ENCODE results near the gene RNF41.
A peak's percentile ranks its signal among the peaks of the same experiment; 100 is the strongest.

The RNF41 gene

GRCh38 chr12:56257491-56258067 is 35.9 kb upstream of the RNF41 start:
- POLR2A ChIA-PET = interaction anchor here (0.6 to 3.3 kb wide), 9 partner anchors 10 to 228 kb away, joined by 3 to 19 read pairs (median 5); partner anchors contain the start of genes COQ10A and RNF41
- CTCF ChIA-PET = interaction anchor here (0.6 to 9.8 kb wide), 41 partner anchors 10 to 211 kb away, joined by 3 to 87 read pairs (median 5); partner anchors contain the start of genes COQ10A, ESYT1, RNF41 and SLC39A5
- TF ChIP-seq, protein P1, sequence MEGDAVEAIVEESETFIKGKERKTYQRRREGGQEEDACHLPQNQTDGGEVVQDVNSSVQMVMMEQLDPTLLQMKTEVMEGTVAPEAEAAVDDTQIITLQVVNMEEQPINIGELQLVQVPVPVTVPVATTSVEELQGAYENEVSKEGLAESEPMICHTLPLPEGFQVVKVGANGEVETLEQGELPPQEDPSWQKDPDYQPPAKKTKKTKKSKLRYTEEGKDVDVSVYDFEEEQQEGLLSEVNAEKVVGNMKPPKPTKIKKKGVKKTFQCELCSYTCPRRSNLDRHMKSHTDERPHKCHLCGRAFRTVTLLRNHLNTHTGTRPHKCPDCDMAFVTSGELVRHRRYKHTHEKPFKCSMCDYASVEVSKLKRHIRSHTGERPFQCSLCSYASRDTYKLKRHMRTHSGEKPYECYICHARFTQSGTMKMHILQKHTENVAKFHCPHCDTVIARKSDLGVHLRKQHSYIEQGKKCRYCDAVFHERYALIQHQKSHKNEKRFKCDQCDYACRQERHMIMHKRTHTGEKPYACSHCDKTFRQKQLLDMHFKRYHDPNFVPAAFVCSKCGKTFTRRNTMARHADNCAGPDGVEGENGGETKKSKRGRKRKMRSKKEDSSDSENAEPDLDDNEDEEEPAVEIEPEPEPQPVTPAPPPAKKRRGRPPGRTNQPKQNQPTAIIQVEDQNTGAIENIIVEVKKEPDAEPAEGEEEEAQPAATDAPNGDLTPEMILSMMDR (IDR thresholded peaks at IDR 0.05; ENCODE audit: insufficient read depth, low read length, missing control alignments) = no peak
- no peak for DNase-seq (ENCODE audit: low read depth, low spot score)
- peak overlapping the region; percentile 80 for H3K4me3 ChIP-seq (ENCODE audit: low read depth, low read length)

GRCh38 chr12:56257071-56257470 is 35.3 kb upstream of the RNF41 start:
- TF ChIP-seq, protein P1 (IDR thresholded peaks at IDR 0.05; ENCODE audit: insufficient read depth, low read length, missing control alignments) = no peak
- DNase-seq (ENCODE audit: low read depth, low spot score) = no peak
- ChIA-PET POLR2A (interaction anchor here (1.0 to 3.3 kb wide), 5 partner anchors 9 to 68 kb away, joined by 3 to 19 read pairs (median 8); partner anchors contain the start of genes RNF41 and SMARCC2), CTCF (interaction anchor here (0.7 to 9.8 kb wide), 18 partner anchors 9 to 207 kb away, joined by 3 to 87 read pairs (median 10); partner anchors contain the start of genes COQ10A, RNF41, SLC39A5 and SMARCC2)
- peak overlapping the region; percentile 80 for H3K4me3 ChIP-seq (ENCODE audit: low read depth, low read length)

- TF ChIP-seq, protein P1 (IDR thresholded peaks at IDR 0.05; ENCODE audit: insufficient read depth, low read length, missing control alignments) = peak; percentile 21
- CTCF ChIA-PET = interaction anchor here (0.7 to 9.8 kb wide), 16 partner anchors 9 to 207 kb away, joined by 3 to 87 read pairs (median 16); partner anchors contain the start of genes COQ10A, RNF41, SLC39A5 and SMARCC2
- peak overlapping the region; percentile 80 for H3K4me3 ChIP-seq (ENCODE audit: low read depth, low read length)
- POLR2A ChIA-PET = interaction anchor here (1.0 to 3.3 kb wide), 5 partner anchors 9 to 67 kb away, joined by 3 to 19 read pairs (median 8); partner anchors contain the start of genes RNF41 and SMARCC2
- no peak for DNase-seq (ENCODE audit: low read depth, low spot score)
These were observed 34.7 kb upstream of the RNF41 start for GRCh38 chr12:56256326-56256960.

DNA sequence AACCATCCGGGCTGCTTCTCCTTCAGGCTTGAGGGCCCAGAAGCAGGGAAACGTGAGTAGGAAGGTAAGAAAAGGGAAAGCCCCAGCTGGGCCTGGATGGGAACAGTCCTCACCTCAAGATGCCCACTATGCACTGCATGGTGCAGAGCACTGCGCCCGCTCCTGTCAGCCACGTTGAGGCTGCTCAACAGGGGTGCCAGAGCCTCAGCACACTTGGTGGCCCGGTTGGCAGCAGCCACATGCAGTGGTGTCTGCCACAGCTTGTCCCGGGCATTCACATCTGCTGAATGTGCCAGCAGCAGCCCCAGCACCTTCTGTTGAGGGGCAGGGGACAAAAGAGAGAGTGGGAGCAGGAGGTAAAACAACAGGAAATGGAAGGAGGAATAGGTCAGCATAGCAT is 33.9 kb upstream of the RNF41 start:
- H3K4me3 ChIP-seq (ENCODE audit: low read depth, low read length) = no peak overlapping the region; the same call in 1 of the 2 replicates
- POLR2A ChIA-PET = interaction anchor here (0.6 to 3.3 kb wide), 4 partner anchors 8 to 209 kb away, joined by 3 to 19 read pairs (median 9); partner anchors contain the start of gene RNF41
- TF ChIP-seq, protein P1 (IDR thresholded peaks at IDR 0.05; ENCODE audit: insufficient read depth, low read length, missing control alignments) = no peak
- CTCF ChIA-PET = interaction anchor here (1.4 to 9.8 kb wide), 12 partner anchors 8 to 105 kb away, joined by 3 to 87 read pairs (median 20); partner anchors contain the start of genes COQ10A, RNF41, SLC39A5 and SMARCC2
- no peak for DNase-seq (ENCODE audit: low read depth, low spot score)

DNA sequence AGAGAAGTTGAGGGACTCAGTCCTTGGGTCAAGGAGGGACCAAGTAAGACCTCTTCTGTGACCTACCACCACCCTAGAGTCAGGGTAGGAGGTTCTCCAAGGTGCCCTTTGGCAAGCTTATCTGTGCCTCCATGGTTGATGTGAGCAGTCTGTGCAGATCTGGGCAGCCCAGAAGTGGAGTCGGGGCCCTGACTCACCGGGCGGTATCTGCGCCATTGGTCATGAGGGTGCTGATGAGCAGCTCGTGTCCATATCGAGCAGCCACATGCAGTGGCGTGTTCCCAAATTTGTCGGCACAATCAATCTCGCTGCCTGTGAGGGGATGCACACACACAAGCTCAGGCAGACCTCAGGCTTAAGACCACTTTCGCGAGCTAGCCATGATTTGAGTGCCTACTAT is 31.4 kb upstream of the RNF41 start:
- POLR2A ChIA-PET = interaction anchor here (0.7 kb wide), 1 partner anchor 31 kb away, joined by 3 read pairs; the partner anchor contains the start of gene RNF41
- no peak for DNase-seq (ENCODE audit: low read depth, low spot score)
- no peak overlapping the region for H3K4me3 ChIP-seq (ENCODE audit: low read depth, low read length)
- TF ChIP-seq, protein P1 (IDR thresholded peaks at IDR 0.05; ENCODE audit: insufficient read depth, low read length, missing control alignments) = no peak
- CTCF ChIA-PET = interaction anchor here (0.7 to 9.8 kb wide), 4 partner anchors 8 to 62 kb away, joined by 3 to 72 read pairs (median 8); partner anchors contain the start of genes COQ10A and SMARCC2

Data from AG04449 (cell line).